Activated CD4-positive, alpha-beta T cell treated with anti-CD3 and anti-CD28 coated beads, Interleukin-2, amount 50 U/mL, for 4 hours (primary cell): ENCODE data around the gene YIPF7.

Experiments used
- DNase-seq, 2 experiments: peaks; one replicate each; pipeline ENCODE4 v3.0.0-alpha.2; 2020

Gene YIPF7

DNA sequence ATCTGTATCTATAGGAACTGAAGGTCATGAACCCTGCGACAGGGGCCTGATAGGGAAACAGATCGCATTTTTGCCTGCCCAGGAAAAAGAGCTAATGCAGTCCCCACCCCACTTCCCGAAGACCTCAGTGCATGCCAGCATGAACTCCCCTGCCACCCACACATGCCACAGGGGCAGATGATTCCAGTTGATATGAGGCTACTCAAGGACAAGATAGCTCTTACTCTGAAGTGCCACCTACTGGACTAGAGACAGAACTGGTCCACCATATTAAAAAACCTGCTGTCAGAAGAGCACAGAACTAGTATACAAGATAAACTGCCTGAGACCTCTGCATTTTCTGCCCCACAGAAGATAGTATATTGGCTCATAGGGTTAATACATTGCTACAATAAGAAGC, 68.0 kb downstream of the YIPF7 start:
- DNase-seq: no peak

DNA sequence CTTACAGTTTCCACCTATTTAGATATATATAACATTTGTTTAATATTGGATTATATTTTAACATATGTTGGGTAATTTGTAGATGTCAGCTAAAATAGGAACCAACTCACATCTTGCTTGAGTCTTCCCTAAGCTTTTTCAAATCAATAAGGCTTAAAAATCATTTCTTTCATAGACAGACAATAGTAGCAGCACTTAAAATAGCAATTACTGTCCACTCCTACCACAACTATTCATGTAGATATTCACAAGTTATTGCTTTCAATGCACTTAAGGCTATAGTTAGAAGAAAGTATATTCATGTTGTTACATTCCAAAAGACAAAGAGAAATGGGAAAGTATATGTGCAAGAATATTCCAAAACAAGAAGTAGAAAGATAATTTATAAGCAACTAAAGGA, 71.2 kb downstream of the YIPF7 start:
- DNase-seq: no peak

GRCh38 chr4:44578954-44579353, 72.5 kb downstream of the YIPF7 start:
- no peak for DNase-seq
